GM19395 (cell line): ENCODE measurements around the gene PPP3R1.

Experiments
- ATAC-seq: cut with Tn5 transposase; IDR thresholded peaks from one replicate; pipeline ENCODE4 v1.9.1; 2021; ENCODE audit warnings: mild to moderate bottlenecking, moderate library complexity; ENCODE audit not compliant: unreplicated experiment

The PPP3R1 gene

DNA sequence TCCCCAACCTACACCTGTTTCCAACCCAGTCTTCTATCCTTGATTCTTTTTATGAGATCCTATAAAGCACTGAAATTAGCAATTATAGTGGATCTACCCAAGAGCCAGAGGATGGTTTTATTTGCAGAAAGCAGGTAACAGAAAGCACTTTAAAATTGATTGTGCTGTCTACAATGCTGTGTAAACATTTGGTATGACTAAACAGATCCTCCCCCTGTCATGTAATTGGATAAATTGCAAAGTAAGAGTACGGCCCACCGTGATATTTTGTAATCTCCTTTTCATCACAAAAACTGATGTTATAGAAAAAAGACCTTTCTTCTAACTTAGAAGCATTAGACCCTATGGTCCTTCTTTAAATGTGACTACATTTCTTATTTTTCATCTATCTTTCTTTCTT, 11.3 kb upstream of the PPP3R1 start:
- ATAC-seq, result no peak

DNA sequence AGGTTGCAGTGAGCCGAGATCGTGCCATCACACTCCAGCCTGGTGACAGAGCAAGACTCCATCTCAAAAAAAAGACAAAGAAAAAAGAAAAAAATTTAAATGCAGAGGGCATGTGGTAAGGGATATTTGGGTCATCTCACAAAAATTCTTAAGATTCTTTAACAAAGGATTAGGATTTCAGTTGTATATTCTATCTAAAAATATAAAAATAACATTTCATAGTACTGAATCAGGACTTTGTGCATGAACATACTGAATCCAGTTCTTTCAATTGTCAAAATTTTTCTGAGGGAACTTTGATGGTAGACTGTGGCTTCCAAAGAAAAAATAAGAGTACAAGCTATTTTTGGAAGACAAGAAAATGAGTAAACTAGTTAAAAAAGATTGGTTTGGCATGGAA, 6.5 kb upstream of the PPP3R1 start:
- ATAC-seq, result no peak

DNA sequence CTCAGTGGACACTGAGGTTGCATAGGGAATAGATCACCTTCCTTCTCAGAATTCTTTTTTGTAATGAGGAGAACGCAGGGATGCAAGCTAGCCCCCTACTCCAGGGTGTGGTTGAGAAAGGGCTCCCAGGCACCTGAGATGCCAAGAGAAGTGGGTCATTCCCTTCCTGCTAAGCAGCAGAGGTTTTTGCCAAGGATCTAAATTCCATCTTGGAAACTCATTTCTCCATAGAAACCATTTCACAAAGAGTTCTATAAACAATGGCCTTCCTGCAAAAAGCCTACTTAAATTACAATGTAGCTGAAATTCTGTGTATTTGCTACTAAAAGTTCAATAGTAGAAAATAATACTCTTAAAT, 3.7 kb upstream of the PPP3R1 start:
- ATAC-seq, result no peak

DNA sequence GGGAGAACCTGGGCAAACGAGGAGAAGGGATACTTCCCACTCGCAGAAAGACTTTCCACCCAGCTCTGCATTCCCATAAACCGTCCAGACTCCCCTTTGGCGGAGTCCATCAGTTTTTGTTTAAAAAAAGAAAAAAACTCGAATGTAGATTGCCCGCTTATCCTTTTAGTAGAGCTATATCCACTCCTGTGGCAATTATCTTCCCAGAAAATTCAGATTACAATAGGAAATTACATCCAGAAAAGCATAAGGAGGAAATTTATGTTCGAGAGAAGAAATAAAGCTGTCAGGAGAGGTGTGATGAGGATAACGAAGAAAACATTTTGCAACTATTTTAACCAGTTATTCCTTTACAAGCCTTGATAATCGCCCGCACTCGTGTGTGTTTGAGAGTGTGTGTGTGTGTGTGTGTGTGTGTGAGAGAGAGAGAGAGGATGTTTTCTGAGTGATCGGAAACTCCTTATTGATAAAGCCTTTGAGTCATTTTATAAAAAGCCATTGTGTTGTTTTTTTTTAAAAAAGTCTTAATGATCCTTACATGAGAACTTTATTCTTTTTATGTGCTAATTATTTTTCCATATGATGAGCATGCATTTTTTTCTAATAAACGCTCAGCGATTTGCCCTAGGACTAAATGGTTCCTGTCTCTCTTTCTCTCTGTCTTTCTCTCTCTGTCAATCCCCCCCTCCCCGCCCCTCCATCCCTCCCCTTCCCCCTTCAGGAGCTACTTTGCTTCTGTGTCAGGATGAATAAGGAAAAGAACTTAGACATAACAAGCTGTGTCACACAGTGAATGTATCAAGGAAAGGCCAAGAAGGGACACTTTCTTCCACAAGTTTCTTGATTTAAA, 1.1 kb upstream of the PPP3R1 start:
- no peak for ATAC-seq

DNA sequence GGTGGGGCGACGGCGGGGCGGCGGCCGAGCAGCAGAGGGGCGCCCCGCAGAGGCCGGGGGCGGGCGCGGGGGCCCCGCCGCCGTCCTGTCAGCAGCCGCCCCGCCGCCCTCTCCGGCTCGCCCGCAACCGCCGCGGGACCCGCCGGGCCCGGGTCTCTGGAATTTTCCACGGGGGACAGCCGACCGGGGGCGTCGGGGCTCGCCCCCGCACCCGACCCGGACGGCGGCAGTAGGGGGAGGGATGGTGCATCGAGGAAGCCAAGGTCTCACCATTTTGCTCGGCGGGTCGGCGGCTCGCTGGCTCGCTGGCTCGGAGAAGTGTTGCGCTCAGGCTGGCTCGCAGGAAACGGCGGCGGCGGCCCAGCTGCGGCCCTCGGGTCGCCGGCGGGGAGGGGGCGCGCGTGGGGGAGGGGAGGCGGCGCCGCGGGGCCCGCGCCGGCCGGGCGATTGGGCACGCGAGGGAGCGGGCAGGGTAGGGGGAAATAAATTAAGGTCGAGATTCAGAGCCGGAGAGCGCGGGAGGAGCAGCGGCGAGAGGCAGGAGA, 405 bp downstream of the PPP3R1 start:
- ATAC-seq, result peak; percentile 5

DNA sequence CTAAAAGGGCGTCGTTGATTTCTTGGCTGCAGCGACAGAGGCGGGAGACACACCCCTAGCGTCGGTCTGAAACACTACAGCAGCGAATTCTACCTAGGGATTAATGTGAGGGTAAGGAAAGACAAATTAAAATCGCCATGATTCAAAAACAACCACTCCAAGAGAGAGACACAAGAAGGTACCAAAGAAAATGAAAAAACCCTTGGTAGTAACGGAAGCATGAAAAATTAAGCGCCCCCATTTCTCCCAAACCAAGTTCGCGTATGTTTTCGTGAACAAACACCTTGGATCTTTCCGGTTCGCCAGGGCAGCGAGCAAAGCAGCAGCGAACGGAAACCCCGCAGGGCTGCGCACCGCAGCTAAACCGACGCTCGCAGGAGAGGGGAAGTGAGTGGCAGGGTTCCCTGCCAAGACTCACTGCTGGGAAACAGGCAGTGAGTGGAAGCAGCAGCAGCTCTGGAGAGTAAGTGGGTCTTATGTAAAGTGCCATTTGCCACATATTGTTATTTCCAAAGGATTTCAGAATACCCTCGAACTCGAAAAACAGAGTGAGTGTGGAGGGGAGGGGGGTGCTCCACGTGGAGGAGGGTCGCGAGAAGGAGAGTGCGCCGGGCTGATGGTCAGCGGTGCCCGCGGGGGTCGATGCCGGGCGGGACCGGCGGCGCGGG, 1.0 kb downstream of the PPP3R1 start:
- peak; percentile 63 for ATAC-seq

DNA sequence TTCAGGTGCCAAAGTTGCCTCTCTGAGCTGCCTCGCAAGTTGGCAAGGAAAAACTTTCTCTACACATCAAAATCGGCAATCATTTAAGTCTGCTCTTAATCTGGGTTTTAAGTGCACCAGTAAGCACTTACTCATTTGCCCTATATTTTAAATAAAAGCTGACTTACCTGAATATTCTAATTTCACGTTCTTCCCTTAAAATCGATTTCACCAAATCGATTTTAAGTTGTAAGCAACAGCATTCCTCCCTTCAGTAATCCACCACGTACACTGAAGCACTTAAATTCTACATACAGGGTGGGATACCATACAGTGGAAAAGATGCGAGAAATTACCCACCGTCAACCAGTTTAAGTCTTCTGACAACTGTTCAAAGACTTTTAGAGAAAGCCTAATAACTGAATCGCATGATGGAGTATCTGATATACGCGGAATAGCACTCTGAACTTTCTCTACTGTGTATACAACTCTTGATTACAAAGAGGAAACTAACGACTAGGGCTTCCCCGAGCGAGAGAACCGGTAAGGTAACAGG, 1.6 kb downstream of the PPP3R1 start:
- no peak for ATAC-seq

DNA sequence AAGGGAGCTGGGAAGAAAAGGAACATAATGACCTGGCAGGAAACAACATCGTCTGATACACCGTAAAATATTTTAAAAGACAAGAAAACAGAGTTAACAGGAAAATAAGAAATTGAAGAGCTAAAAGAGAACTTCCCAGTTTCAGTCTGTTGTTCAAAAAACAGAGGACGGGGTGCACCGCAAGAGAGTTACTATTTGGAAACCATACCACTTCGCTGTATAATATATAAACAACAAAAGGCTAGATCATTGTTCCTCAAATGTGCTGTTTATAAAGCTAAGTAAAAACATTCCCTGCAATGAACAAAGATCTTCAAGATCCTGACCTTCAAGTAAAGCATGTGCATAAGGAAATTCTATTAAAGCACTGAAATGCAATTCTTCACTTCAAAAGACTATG, 2.1 kb downstream of the PPP3R1 start:
- no peak for ATAC-seq

DNA sequence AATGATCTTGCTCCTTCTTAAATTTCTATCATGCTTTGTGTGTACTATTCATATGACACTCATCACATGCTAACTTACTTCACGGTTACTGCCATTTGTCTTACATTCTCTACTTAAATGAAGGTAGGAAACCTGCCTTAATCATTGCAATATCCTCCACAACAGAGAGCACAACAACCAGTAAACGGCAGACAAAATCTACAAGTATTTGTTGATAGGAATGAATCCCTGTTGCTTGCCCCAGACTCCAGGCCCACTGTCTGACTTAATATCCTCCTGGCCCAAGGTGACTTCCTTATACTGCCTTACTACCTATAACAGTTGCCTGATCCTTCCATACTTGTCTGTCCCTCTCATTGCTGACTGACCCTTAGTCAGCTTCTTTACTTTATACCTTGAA, 3.5 kb downstream of the PPP3R1 start:
- ATAC-seq, result no peak

DNA sequence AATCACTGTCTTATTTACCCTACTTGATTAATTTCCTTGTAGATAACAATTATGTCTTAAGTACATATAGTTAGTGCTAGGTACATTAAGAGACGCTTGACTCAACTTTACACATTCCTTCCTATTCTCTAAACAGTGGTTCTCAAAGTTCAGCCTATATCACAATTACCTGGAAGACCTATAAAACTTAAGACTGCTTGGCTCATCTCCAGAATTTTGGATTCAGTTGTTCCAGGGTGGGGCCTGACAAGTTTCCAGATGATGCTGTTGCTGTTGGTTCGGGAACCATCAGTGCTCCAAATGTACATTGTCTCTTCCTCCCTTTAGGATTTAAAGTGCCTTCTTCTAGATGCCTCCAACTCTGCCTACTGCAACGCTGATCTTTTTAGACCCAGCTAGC, 4.0 kb downstream of the PPP3R1 start:
- ATAC-seq, result no peak

DNA sequence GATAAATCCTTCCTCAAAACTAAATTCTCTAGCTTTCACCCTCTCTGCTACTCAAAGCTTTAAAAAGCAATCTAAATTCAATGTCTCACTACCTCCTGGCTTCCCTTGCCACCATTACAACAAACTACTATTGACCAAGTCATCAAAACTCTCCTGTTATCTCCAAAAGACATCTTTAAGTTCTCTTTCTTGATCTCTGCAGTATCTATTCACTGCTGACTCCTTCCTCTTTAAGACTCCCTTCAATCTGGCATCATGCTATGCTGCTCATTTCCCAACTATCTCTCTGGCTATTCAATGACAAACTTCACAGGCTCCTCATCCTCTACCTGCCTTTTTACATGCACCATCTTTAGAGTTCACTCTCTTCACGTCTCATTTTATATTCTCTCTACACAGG, 5.9 kb downstream of the PPP3R1 start:
- ATAC-seq, result no peak

DNA sequence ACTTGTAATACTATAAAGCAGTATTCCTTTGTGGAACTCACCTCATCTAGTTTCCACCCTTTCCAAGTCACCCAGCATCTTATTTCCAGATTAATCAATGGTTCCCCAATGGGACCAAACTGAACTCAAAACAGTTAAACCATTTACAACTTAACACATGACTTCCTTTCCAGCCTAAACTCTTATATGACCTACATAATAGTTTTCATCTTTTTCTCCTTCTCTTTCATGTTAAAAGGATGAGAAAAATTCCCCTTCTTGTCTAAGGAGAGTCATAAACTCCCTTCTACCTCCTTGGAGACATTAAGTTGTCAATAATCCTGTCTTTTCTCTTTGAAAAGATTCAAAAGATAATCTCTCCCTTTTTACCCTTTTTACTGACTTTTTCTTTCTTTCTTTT, 6.7 kb downstream of the PPP3R1 start:
- ATAC-seq, result no peak

DNA sequence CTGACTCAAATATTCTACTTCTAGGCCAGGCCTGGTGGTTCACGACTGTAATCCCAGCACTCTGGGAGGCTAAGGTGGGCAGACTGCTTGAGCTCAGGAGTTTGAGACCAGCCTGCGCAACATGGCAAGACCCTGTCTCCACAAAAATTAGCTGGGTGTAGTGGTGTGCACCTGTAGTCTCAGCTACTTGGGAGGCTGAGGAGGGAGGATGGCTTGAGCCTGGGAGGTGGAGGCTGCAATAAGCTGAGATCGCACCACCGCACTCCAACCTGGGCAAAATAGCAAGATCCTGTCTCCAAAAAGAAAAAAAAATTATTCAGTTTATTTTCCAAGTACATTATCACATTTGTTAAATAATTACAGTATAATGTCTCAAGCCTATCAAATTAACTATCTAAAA, 7.3 kb downstream of the PPP3R1 start:
- ATAC-seq, result no peak

DNA sequence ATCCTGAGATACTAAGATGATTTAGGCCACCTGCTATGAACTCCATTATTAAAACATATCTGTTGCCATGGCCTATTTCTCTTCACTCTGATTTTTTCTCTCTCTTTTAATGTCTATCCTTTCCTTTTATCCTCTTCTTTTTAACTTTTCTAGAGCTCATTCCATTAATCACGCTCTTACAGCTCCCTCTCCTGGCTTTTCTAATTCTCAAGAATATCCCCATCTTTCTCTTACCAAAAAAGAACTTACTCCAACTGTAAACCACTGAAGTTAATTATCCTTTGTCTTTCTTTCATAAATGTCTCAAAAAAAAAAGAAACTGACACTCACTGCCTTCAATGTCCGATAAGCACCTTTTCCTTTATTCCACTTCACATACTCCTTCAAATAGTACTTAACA, 7.9 kb downstream of the PPP3R1 start:
- no peak for ATAC-seq

DNA sequence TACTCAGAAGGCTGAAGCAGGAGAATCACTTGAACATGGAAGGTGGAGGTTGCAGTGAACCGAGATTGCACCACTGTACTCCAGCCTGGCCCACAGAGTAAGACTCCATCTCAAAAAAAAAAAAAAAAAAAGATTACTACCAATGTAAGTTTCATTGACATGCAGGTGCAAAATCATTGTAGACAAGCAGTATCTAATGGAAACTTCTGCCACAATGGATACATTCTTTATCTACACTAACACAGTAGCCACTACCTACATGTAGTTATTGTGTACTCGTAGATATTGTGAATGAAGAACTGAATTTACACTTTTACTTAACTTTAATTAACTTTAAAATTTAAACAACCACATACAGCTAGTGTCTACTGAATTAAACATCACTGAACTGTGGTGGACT, 10.6 kb downstream of the PPP3R1 start:
- no peak for ATAC-seq

DNA sequence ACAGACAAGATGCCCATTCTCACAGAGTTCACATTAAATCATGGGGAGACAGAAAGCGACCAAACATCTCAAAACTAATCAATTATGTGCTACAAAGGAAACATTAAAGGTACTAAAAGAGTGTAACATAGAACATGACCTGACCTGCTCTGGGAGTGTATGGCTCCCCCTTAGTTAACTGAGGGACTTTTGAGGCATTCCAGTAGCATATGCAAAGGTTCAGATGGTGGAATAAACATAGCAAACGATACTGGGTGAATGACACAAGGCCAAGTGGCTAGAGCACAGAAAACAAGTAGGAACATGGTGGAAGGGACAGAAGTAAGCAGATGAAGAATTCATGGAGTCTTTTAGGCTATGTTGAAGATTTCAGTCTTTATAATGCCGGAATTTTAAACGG, 11.9 kb downstream of the PPP3R1 start:
- no peak for ATAC-seq

DNA sequence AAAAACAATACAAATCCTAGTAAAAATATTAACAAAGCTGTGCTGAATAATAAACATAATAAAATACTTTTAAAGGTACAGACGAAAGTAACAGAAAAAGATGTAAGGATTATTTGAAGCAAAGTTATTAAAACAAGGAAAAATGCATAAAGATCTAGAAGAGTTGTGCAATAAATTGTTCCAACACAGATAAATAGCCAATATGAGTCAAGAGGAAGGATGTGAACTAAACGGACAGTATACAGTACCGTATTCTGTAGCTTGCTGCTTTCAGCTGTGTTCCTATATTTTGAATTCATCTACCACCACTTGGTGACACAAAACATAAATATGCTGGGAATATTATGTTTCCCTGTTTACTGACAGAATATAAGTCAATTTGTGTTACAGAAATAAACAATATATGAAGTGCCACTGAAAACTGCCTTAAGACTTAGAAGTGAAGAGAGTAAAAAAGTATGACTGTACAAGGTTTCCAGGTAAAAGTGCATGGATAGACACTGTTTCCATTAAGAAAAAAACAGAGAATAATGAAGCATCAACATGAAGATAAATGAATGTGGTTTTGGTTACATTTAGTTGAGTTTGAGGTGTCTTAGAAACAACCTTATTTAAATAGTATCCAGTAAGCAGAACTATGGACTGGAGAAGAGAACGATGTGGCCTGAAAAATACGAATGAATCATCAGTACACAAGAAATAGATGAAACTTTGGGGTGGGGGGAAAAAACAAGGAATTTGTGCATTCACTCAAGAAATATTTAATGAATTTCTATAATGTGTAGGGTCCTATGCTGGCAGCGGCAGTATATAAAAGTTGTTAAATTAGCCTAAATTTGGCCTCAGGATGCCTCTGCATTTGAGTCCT, 13.1 kb downstream of the PPP3R1 start:
- ATAC-seq, result no peak

DNA sequence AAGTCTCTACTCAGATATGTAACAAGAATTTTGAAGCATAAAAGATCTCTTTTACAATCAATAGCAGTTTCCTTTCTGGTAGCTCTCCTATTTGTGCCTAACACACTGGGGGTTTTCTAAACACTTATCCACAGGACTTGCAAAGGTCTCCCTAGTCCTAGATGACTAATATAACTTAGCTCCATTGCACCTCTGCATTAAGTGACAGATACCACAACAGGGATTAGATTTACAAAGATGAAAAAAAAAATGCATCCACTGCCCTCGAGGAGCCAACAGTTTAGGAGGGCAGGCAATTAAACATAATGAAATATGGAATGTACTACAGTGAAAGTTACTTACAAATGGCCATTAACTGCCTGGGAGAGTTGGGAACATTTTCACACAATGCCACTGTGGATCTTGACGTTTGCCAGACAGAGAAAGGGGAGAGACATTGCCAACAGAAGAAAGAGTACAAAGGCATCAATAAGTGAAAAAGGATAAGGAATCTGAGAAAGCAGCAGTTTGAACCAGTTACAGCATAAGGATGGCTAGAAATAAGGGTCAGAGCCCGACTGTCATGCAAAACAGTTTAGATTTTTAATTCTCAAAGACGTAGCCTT, 14.3 kb downstream of the PPP3R1 start:
- no peak for ATAC-seq

DNA sequence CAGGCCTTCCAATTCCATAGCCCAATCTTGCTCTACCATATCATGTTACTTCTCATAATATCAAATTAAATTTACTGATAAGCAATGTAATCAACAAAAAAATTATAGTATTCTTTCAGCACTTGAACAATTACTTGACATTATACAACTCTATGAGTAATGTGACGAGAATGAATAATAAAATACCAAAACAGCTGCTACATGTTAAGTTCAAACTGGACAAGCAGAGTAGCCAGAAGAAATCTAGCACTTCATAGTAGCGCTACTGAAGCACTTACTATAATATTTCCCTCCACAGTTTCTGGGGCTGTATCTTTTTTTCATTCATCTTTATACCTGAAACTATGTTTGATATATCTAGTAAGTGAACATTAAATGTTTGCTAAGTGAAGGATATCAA, 14.9 kb downstream of the PPP3R1 start:
- ATAC-seq, result no peak

DNA sequence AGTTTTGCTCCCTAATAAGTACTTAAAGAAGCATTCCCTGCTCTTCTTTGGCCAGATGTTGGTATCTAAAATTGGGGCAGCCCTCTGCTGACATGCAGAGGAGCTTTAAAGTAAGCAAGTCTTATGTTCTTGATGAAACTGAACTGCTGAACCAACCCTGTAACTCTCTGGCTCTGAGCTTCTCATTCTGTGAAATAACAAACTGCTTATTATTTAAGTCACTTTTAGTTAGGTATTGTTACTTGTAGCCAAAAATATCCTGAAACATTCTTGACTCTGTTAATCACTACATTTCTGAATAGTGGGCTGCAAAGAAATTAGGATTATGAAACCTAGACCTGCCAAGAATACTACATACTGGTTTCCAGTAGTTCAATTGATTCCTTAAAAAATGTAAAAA, 15.5 kb downstream of the PPP3R1 start:
- no peak for ATAC-seq
